Mesothelial cell of epicardium (in vitro differentiated cells): ENCODE measurements around the gene TNFRSF19. TPM values are rescaled to one million over a fixed set of nuclear protein-coding genes. Genes with fewer than 3 reads are reported as not detected.

ENCODE experiments used
- DNase-seq, 2 experiments: peaks; one replicate each; pipeline ENCODE4 v3.0.0; 2021; ENCODE audit warnings: low spot score in 2 of 2; ENCODE audit not compliant: unreplicated experiment in 2 of 2
- H3K27ac Mint-ChIP-seq: 2 replicates; pipeline ENCODE4 v1.8.0; 2021; ENCODE audit warnings: mixed read lengths
- H3K27me3 Mint-ChIP-seq: 2 replicates; pipeline ENCODE4 v1.8.0; 2021; ENCODE audit warnings: low read depth, mixed read lengths
- H3K36me3 Mint-ChIP-seq: 2 replicates; pipeline ENCODE4 v1.8.0; 2021; ENCODE audit warnings: mixed read lengths
- H3K4me1 Mint-ChIP-seq: 2 replicates; pipeline ENCODE4 v1.8.0; 2021; ENCODE audit warnings: mixed read lengths
- H3K4me3 Mint-ChIP-seq: 2 replicates; pipeline ENCODE4 v1.8.0; 2021; ENCODE audit warnings: mild to moderate bottlenecking, moderate library complexity, mixed read lengths
- H3K9me3 Mint-ChIP-seq: 2 replicates; pipeline ENCODE4 v1.8.0; 2021; ENCODE audit warnings: mixed read lengths
- CTCF ChIP-seq: fragments of 200-600 bp; sonication (generic); IDR thresholded peaks from one replicate; pipeline ENCODE4 v1.5.0; 2021; ENCODE audit warnings: antibody characterized with exemption; ENCODE audit not compliant: unreplicated experiment
- total RNA-seq: library from RNA; stranded (reverse); gene quantifications from 3 replicates; pipeline ENCODE4 v1.2.1, GENCODE V29; 2021

The TNFRSF19 gene
- total RNA-seq, 1 donor from 2014 or later = 43.5 TPM

- no peak overlapping the region for H3K27ac Mint-ChIP-seq
- no peak for TF ChIP-seq CTCF
- H3K36me3 Mint-ChIP-seq = no peaks in the 10 kb centered on the region
- no peaks in the 10 kb centered on the region for H3K27me3 Mint-ChIP-seq
- no peak for DNase-seq
- no peaks in the 10 kb centered on the region for H3K9me3 Mint-ChIP-seq
- no peak overlapping the region for H3K4me3 Mint-ChIP-seq
- H3K4me1 Mint-ChIP-seq = peaks cover 16% of the 10 kb centered on the region
Observed at GRCh38 chr13:23552661-23553060, 17.6 kb upstream of the TNFRSF19 start.

- Mint-ChIP-seq H3K4me3 (no peak overlapping the region), H3K9me3 (no peaks in the 10 kb centered on the region), H3K4me1 (peaks cover 16% of the 10 kb centered on the region), H3K27me3 (no peaks in the 10 kb centered on the region), H3K27ac (no peak overlapping the region), H3K36me3 (no peaks in the 10 kb centered on the region)
- TF ChIP-seq CTCF = no peak
- no peak for DNase-seq
Observed at GRCh38 chr13:23554000-23554399, 16.2 kb upstream of the TNFRSF19 start.

GRCh38 chr13:23557043-23557442 is 13.2 kb upstream of the TNFRSF19 start:
- DNase-seq = no peak
- no peaks in the 10 kb centered on the region for H3K27me3 Mint-ChIP-seq
- no peak overlapping the region for H3K27ac Mint-ChIP-seq
- H3K9me3 Mint-ChIP-seq = no peaks in the 10 kb centered on the region
- no peak overlapping the region for H3K4me3 Mint-ChIP-seq
- H3K36me3 Mint-ChIP-seq = no peaks in the 10 kb centered on the region
- TF ChIP-seq CTCF = no peak
- peaks cover 8% of the 10 kb centered on the region for H3K4me1 Mint-ChIP-seq

- Mint-ChIP-seq H3K4me3 (no peak overlapping the region), H3K4me1 (peaks cover 1% of the 10 kb centered on the region), H3K27me3 (no peaks in the 10 kb centered on the region), H3K9me3 (no peaks in the 10 kb centered on the region), H3K36me3 (no peaks in the 10 kb centered on the region), H3K27ac (no peak overlapping the region)
- DNase-seq = no peak
- TF ChIP-seq CTCF = no peak
Observed at GRCh38 chr13:23557733-23558132, 12.5 kb upstream of the TNFRSF19 start.

- DNase-seq = no peak
- no peak overlapping the region for H3K4me3 Mint-ChIP-seq
- no peak for TF ChIP-seq CTCF
Observed at GRCh38 chr13:23558675-23559536, 11.3 kb upstream of the TNFRSF19 start.

More at GRCh38 chr13:23558675-23559536, 11.3 kb upstream of the TNFRSF19 start:
- H3K9me3 Mint-ChIP-seq = peaks cover 4% of the 10 kb centered on the region
- H3K36me3 Mint-ChIP-seq = no peaks in the 10 kb centered on the region
- H3K4me1 Mint-ChIP-seq = no peaks in the 10 kb centered on the region
- no peaks in the 10 kb centered on the region for H3K27me3 Mint-ChIP-seq
- no peak overlapping the region for H3K27ac Mint-ChIP-seq
